ENCODE measurements around the gene F7. TPM values are rescaled to one million over a fixed set of nuclear protein-coding genes. Genes with fewer than 3 reads are reported as not detected.

The F7 gene
- total and polyA plus RNA-seq, 9 of the 15 experiments (the other 6 are each of a cell fraction or from before 2014, with no cell fraction given): not detected

DNA sequence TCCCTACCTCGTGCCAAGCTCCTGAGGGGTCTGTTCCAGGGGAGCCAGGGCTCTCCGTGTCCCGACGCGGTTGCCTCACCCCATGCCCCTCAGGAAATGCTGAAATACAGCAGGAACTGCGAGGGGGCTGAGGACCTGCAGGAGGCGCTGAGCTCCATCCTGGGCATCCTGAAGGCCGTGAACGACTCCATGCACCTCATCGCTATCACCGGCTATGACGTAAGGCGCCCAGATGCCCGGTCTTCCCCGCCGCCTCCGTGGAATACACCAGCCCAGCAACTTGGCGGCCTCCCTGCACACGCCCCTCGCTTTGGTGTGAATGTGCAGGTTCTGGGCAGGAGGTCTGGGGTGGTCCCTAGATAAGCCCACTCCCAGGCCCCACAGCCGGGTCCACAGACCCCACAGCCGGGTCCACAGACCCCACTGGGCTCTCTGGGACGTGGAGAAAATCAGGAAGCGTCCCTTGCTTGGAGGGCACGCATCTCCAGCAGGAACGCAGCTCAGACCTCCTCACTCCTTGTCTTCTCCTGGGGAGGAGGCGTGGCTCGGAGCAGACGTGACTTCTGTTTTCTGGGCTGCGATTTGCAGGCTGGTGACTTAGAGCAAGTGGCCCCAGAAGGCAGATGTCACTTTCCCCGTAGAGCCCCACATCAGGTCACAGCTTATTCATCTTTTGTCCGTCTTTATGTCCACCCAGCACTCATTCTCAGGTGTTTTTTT lies 19.4 kb upstream of the F7 start (continued):
- TF ChIP-seq, protein P1, sequence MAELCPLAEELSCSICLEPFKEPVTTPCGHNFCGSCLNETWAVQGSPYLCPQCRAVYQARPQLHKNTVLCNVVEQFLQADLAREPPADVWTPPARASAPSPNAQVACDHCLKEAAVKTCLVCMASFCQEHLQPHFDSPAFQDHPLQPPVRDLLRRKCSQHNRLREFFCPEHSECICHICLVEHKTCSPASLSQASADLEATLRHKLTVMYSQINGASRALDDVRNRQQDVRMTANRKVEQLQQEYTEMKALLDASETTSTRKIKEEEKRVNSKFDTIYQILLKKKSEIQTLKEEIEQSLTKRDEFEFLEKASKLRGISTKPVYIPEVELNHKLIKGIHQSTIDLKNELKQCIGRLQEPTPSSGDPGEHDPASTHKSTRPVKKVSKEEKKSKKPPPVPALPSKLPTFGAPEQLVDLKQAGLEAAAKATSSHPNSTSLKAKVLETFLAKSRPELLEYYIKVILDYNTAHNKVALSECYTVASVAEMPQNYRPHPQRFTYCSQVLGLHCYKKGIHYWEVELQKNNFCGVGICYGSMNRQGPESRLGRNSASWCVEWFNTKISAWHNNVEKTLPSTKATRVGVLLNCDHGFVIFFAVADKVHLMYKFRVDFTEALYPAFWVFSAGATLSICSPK (IDR thresholded peaks at IDR 0.05; ENCODE audit: borderline replicate concordance): no peak
- TF ChIP-seq, protein P2, sequence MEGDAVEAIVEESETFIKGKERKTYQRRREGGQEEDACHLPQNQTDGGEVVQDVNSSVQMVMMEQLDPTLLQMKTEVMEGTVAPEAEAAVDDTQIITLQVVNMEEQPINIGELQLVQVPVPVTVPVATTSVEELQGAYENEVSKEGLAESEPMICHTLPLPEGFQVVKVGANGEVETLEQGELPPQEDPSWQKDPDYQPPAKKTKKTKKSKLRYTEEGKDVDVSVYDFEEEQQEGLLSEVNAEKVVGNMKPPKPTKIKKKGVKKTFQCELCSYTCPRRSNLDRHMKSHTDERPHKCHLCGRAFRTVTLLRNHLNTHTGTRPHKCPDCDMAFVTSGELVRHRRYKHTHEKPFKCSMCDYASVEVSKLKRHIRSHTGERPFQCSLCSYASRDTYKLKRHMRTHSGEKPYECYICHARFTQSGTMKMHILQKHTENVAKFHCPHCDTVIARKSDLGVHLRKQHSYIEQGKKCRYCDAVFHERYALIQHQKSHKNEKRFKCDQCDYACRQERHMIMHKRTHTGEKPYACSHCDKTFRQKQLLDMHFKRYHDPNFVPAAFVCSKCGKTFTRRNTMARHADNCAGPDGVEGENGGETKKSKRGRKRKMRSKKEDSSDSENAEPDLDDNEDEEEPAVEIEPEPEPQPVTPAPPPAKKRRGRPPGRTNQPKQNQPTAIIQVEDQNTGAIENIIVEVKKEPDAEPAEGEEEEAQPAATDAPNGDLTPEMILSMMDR (IDR thresholded peaks at IDR 0.05 in 2 of 3, conservative IDR thresholded peaks at IDR 0.05 in 1 of 3; ENCODE audit: insufficient read depth in 2 of 3, low read depth in 1 of 3, low read length in 3 of 3): peak; percentile 37 to 51 (median 44)
- TF ChIP-seq ELF2 (CRISPR knock-in tag; IDR thresholded peaks at IDR 0.05) (no peak), RBM34 (IDR thresholded peaks at IDR 0.05; ENCODE audit: borderline replicate concordance, insufficient read depth, low read length) (no peak), JUND (IDR thresholded peaks at IDR 0.05; ENCODE audit: borderline replicate concordance, low read depth, low read length) (no peak), JUND (tag; IDR thresholded peaks at IDR 0.05; ENCODE audit: borderline replicate concordance, low read depth, low read length) (peak; percentile 20; the same call in 1 of the 3 replicates), ASH1L (IDR thresholded peaks at IDR 0.05; ENCODE audit: borderline replicate concordance, low read depth, partially characterized antibody) (no peak), PCBP1 (IDR thresholded peaks at IDR 0.05; ENCODE audit: low read depth, low read length, poor library complexity, severe bottlenecking) (no peak), ATF1 (CRISPR knock-in tag; IDR thresholded peaks at IDR 0.05) (no peak), ATF1 (tag; IDR thresholded peaks at IDR 0.05) (peak; percentile 38; the same call in 1 of the 2 replicates), NELFE (IDR thresholded peaks at IDR 0.05; ENCODE audit: insufficient read depth, insufficient read length) (no peak), RBM17 (IDR thresholded peaks at IDR 0.05; ENCODE audit: borderline replicate concordance, low read depth, low read length) (no peak), FOXJ3 (CRISPR knock-in tag; IDR thresholded peaks at IDR 0.05) (no peak)
- TF ChIP-seq, protein P3, sequence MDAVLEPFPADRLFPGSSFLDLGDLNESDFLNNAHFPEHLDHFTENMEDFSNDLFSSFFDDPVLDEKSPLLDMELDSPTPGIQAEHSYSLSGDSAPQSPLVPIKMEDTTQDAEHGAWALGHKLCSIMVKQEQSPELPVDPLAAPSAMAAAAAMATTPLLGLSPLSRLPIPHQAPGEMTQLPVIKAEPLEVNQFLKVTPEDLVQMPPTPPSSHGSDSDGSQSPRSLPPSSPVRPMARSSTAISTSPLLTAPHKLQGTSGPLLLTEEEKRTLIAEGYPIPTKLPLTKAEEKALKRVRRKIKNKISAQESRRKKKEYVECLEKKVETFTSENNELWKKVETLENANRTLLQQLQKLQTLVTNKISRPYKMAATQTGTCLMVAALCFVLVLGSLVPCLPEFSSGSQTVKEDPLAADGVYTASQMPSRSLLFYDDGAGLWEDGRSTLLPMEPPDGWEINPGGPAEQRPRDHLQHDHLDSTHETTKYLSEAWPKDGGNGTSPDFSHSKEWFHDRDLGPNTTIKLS (IDR thresholded peaks at IDR 0.05; ENCODE audit: borderline replicate concordance, low read depth): no peak
